CD4-positive, alpha-beta T cell (primary cell): Measurements from ENCODE around the gene SECTM1. TPM values are rescaled to one million over a fixed set of nuclear protein-coding genes. Genes with fewer than 3 reads are reported as not detected.
"Not testable (repeated sequence)": the region's sequence is repeated elsewhere in the genome, so short reads cannot be mapped to it uniquely, and the experiment has no call there.

Experiments used
- ATAC-seq: fragments of 200-7000 bp; cut with Tn5 transposase; one replicate; pipeline ENCODE4 v1.10.0; 2022; ENCODE audit warnings: mild to moderate bottlenecking; ENCODE audit not compliant: poor library complexity
- CTCF ChIA-PET: fragments of 350-600 bp; sonication (Branson Sonifier 250); formaldehyde crosslinking; loops from one replicate; lab custom pipeline; 2021; ENCODE audit warnings: antibody characterized with exemption, inconsistent platforms; lab: Charles Lee
- POLR2A ChIA-PET: fragments of 350-600 bp; sonication (Branson Sonifier 250); formaldehyde crosslinking; loops from one replicate; lab custom pipeline; 2021; ENCODE audit warnings: antibody characterized with exemption, inconsistent platforms; lab: Charles Lee
- DNase-seq, 14 experiments: peaks; one replicate each; pipeline ENCODE4 v3.0.0-alpha.2; 2013 to 2020; ENCODE audit warnings: mixed read lengths in 2 of 14
- H3K27ac ChIP-seq, 2 donors: one replicate each; pipeline versions ENCODE4 v1.5.1 to v1.7.0; 2013; ENCODE audit warnings: low read length in 2 of 2, low read depth in 1 of 2, mild to moderate bottlenecking in 1 of 2
- H3K27me3 ChIP-seq, 2 experiments: 1 replicate in 1 of 2; 2 replicates in 1 of 2; pipeline versions ENCODE4 v1.6.1 to v1.7.0; 2013; ENCODE audit warnings: low read length in 2 of 2, control low read depth in 1 of 2, mild to moderate bottlenecking in 1 of 2, moderate library complexity in 1 of 2; ENCODE audit not compliant: insufficient read depth in 2 of 2, control insufficient read depth in 1 of 2
- H3K36me3 ChIP-seq: one replicate; pipeline ENCODE4 v1.6.1; 2013; ENCODE audit warnings: low read length, control low read depth; ENCODE audit not compliant: insufficient read depth
- H3K4me1 ChIP-seq: one replicate; pipeline ENCODE4 v1.6.1; 2013; ENCODE audit warnings: low read length, control low read depth; ENCODE audit not compliant: insufficient read depth
- H3K4me3 ChIP-seq: one replicate; pipeline ENCODE4 v1.5.1; 2013; ENCODE audit warnings: mild to moderate bottlenecking, low read length, moderate library complexity
- H3K9me3 ChIP-seq, 2 experiments: 1 replicate in 1 of 2; 2 replicates in 1 of 2; pipeline versions ENCODE4 v1.6.1 to v1.7.0; 2013; ENCODE audit warnings: low read length in 2 of 2, mild to moderate bottlenecking in 2 of 2, control low read depth in 1 of 2, moderate library complexity in 1 of 2; ENCODE audit not compliant: control insufficient read depth in 1 of 2, insufficient read depth in 1 of 2
- H3K27ac Mint-ChIP-seq: one replicate; pipeline ENCODE4 v1.8.0; 2020; ENCODE audit warnings: mixed read lengths
- H3K27me3 Mint-ChIP-seq: one replicate; pipeline ENCODE4 v1.8.0; 2021; ENCODE audit warnings: mixed read lengths
- H3K36me3 Mint-ChIP-seq: one replicate; pipeline ENCODE4 v1.8.0; 2021; ENCODE audit warnings: low read depth, mixed read lengths
- H3K4me1 Mint-ChIP-seq: one replicate; pipeline ENCODE4 v1.8.0; 2021; ENCODE audit warnings: low read depth, mixed read lengths
- H3K4me3 Mint-ChIP-seq: one replicate; pipeline ENCODE4 v1.8.0; 2020; ENCODE audit warnings: mild to moderate bottlenecking, mixed read lengths
- H3K9me3 Mint-ChIP-seq: one replicate; pipeline ENCODE4 v1.8.0; 2020; ENCODE audit warnings: mixed read lengths
- CTCF ChIP-seq: fragments of 200-600 bp; IDR thresholded peaks from one replicate; pipeline ENCODE4 v1.8.0; 2022; ENCODE audit warnings: antibody characterized with exemption, mild to moderate bottlenecking
- intact Hi-C, 2 experiments: fragments of 100-400 bp; cut with DNase I in 1 of 2; cut with micrococcal nuclease in 1 of 2; formaldehyde crosslinking; loops; one replicate each; pipeline versions ENCODE4 v1.15.1 to v1.9.0; 2023 to 2025; cut with DNase I, micrococcal nuclease
- total RNA-seq, 174 experiments: library from RNA in 2 of 174; stranded (reverse) in 2 of 174; gene quantifications; one replicate each; pipeline ENCODE4 v1.2.3 and lab custom pipeline; 2021 to 2026

Gene SECTM1
- total RNA-seq, 2 experiments from 2014 or later: 2.1 to 3.1 TPM

- Histone ChIP-seq H3K4me1 (peaks cover 22% of the 10 kb centered on the region), H3K9me3 (peaks cover 0 to 30% of the 10 kb centered on the region in 2 experiments), H3K36me3 (no peaks in the 10 kb centered on the region), H3K4me3 (no peak overlapping the region), H3K27me3 (peaks cover 45 to 50% of the 10 kb centered on the region in 2 experiments), H3K27ac (no peak overlapping the region)
- Mint-ChIP-seq H3K4me3 (no peak overlapping the region), H3K27me3 (peaks cover 54% of the 10 kb centered on the region), H3K9me3 (no peaks in the 10 kb centered on the region), H3K4me1 (peaks cover 10% of the 10 kb centered on the region), H3K27ac (no peak overlapping the region), H3K36me3 (no peaks in the 10 kb centered on the region)
- POLR2A ChIA-PET: no interaction called here
- ATAC-seq (no peak), DNase-seq (no peak)
- no peak for TF ChIP-seq CTCF
- CTCF ChIA-PET: no interaction called here
- intact Hi-C loops: no loop called here
Measured at GRCh38 chr17:82373731-82374625, 40.4 kb upstream of the SECTM1 start.

GRCh38 chr17:82373072-82373452 lies 39.5 kb upstream of the SECTM1 start:
- Histone ChIP-seq H3K4me1 (peaks cover 22% of the 10 kb centered on the region), H3K9me3 (peaks cover 0 to 24% of the 10 kb centered on the region in 2 experiments), H3K27me3 (peaks cover 43 to 44% of the 10 kb centered on the region in 2 experiments)
- peaks cover 54% of the 10 kb centered on the region for H3K27me3 Mint-ChIP-seq
- H3K4me3 ChIP-seq, H3K27ac Mint-ChIP-seq, H3K27ac ChIP-seq, CTCF ChIA-PET, H3K9me3 Mint-ChIP-seq, intact Hi-C loops, ATAC-seq, H3K36me3 ChIP-seq, H3K36me3 Mint-ChIP-seq, POLR2A ChIA-PET, DNase-seq, H3K4me1 Mint-ChIP-seq: not testable (repeated sequence)
- H3K4me3 Mint-ChIP-seq: peak overlapping the region; percentile 3

GRCh38 chr17:82372249-82373071 lies 38.9 kb upstream of the SECTM1 start:
- peaks cover 58% of the 10 kb centered on the region for H3K27me3 Mint-ChIP-seq
- intact Hi-C loops: no loop called here

More at GRCh38 chr17:82372249-82373071, 38.9 kb upstream of the SECTM1 start:
- Histone ChIP-seq H3K36me3 (no peaks in the 10 kb centered on the region), H3K4me1 (peaks cover 22% of the 10 kb centered on the region), H3K27ac (no peak overlapping the region), H3K27me3 (peaks cover 44 to 46% of the 10 kb centered on the region in 2 experiments), H3K9me3 (peaks cover 0 to 24% of the 10 kb centered on the region in 2 experiments), H3K4me3 (no peak overlapping the region)
- H3K9me3 Mint-ChIP-seq: no peaks in the 10 kb centered on the region
- DNase-seq (no peak), ATAC-seq (no peak)
- no peaks in the 10 kb centered on the region for H3K36me3 Mint-ChIP-seq
- ChIA-PET POLR2A (no interaction called here), CTCF (no interaction called here)
- H3K4me1 Mint-ChIP-seq: peaks cover 10% of the 10 kb centered on the region
- no peak for TF ChIP-seq CTCF
- H3K4me3 Mint-ChIP-seq: peak overlapping the region; percentile 42
- no peak overlapping the region for H3K27ac Mint-ChIP-seq
